Measurements from ENCODE around the gene SLC49A4.

The SLC49A4 gene

DNA sequence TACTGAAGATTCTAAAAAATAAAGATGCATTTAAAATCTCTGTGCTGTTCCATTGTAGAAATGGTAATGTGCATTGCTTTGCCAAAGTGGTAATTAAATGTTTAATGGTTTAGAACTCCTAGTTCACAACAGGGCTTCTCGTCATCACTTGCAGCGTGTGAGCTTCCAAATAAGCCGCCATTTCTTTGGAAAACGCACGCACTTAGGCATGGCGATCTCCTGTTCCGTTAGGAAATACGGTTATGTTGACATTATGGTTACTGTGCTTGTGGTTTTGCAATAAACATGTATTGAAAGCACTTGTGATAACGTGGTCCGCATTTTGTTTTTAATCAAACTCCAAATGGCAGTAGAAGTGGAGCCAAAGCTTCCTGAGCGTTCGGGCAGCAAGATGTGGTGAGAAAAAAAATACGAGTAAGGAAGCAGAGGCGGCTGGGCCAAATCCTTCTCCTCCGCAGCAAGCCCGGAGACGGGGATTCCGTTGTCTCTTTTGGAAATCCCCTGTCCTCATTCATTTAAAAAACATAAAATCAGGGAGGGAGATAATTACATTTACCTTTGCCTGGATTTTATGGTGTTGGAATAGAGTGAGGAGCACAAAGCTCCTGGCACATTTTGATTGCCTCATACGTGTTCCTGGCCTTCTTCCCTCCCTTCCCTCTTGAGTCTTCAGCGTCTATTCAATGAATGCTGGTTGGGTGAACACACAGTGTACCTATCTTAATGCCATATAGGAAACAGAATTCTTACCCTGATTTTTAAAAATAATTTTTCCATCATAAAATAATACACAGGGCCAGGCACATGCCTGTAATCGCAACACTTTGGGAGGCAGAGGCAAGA is 97.5 kb downstream of the SLC49A4 start:
- no peak for TF ChIP-seq CTCF (IDR thresholded peaks at IDR 0.05; ENCODE audit: borderline replicate concordance, control extremely low read depth, extremely low read depth, insufficient read depth, missing control alignments)
- DNase-seq (ENCODE audit: low spot score), result no peak
- in situ Hi-C loops (cut with MboI; ENCODE audit: low sequenced_read_pairs, unreplicated experiment), result no loop called here

DNA sequence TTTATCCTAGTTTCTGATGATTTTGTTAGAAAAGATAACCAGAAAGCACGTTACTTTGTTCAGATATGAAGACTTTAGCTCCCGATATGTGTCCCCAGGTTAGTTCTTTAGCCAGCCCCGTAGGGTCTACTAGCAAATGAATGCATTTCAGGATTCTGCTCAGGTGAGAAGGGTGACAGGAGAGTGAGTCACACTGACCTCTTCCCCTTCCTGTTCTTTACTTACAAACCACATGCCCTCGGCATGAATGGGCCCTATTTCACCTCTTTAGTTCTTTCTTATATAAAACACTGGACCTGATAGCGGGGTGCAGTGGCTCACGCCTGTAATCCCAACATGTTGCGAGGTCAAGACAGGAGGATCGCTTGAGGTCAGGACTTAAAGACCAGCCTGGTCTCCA is 98.4 kb downstream of the SLC49A4 start:
- DNase-seq (ENCODE audit: low spot score), result no peak
- in situ Hi-C loops (cut with MboI; ENCODE audit: low sequenced_read_pairs, unreplicated experiment), result no loop called here
- no peak for TF ChIP-seq CTCF (IDR thresholded peaks at IDR 0.05; ENCODE audit: borderline replicate concordance, control extremely low read depth, extremely low read depth, insufficient read depth, missing control alignments)

DNA sequence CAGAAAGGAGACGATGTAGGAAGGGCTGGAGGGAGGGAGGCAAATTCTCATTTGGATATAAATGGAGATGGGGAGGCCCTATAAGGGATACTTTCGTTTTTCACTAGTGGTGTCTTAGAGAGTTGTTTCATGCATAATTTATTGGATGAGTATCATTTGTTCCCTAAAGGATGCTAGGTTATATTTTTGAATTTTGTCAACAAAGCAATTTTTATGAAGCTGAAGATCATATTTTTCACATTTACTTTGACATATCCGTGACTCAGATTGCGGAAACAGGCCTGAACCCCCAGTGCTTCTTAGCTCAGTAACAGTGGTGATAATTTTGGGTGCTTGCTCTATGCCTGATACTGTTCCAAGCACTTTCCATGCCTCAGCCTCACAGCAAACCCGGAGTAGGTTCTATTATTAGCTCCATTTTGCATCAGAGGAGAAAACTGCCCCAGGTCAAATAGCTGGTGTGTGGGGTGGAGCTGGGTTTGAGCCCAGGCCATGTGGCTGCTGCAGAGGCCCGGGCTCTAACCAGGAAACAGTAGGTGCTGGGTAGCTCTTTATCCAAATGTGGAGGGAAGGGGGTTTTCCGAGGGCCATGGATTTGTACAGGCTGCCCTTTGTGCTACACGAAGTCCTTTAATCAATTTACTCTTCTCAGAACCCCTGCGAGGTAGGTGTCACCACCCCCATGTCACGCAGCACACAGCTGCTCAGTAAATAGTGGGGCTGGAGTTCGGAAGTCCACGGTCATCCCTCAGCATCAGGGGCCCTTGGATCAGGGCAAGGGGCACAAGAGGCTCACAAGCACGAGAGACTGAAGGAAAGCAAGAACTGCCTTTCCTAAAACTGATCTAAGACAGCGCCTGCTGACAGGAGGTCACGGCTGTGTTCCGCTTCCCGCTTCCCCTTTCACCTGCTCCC is 99.1 kb downstream of the SLC49A4 start:
- TF ChIP-seq CTCF (IDR thresholded peaks at IDR 0.05; ENCODE audit: borderline replicate concordance, control extremely low read depth, extremely low read depth, insufficient read depth, missing control alignments), result no peak
- DNase-seq (ENCODE audit: low spot score), result no peak
- in situ Hi-C loops (cut with MboI; ENCODE audit: low sequenced_read_pairs, unreplicated experiment), result no loop called here

DNA sequence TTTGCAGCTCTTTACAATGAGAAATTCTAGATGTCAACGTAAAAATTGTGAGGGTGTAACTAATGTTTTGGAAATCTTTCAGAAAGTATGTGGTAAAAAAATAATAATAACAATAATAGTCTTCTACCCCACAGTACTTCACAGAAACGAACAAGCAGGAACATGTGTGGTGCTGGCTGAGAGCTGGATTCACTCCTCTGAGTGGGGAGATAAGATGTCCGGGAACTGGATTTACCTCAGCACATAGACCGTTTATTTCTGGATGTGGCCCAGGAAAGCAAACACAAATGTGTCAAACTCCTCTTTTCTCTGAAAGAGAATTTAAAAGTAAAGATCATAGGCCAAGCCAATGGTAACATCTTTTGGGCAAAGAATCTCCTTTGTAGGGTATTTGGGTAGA is 103.4 kb downstream of the SLC49A4 start:
- in situ Hi-C loops (cut with MboI; ENCODE audit: low sequenced_read_pairs, unreplicated experiment), result no loop called here
- no peak for TF ChIP-seq CTCF (IDR thresholded peaks at IDR 0.05; ENCODE audit: borderline replicate concordance, control extremely low read depth, extremely low read depth, insufficient read depth, missing control alignments)
- DNase-seq (ENCODE audit: low spot score), result no peak

DNA sequence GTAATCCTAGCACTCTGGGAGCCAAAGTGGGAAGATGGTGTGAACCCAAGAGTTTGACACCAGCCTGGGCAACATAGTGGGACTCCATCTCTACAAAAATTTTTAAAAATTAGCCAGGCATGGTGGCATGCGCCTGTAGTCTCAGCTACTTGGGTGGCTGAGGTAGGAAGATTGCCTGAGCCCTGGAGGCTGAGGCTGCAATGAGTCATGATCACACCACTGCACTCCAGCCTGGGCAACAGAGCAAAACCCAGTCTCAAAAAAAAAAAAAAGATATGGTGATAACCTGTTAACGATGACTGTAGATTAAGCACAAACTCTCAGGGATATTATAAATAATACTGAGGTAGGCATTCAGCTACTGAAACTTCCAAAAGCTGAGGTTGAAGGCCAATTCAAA is 107.5 kb downstream of the SLC49A4 start:
- TF ChIP-seq CTCF (IDR thresholded peaks at IDR 0.05; ENCODE audit: borderline replicate concordance, control extremely low read depth, extremely low read depth, insufficient read depth, missing control alignments), result no peak
- in situ Hi-C loops (cut with MboI; ENCODE audit: low sequenced_read_pairs, unreplicated experiment), result no loop called here
- no peak for DNase-seq (ENCODE audit: low spot score)

GRCh38 chr3:122903171-122903570 is 108.3 kb downstream of the SLC49A4 start:
- in situ Hi-C loops (cut with MboI; ENCODE audit: low sequenced_read_pairs, unreplicated experiment), result no loop called here

More at GRCh38 chr3:122903171-122903570, 108.3 kb downstream of the SLC49A4 start:
- no peak for DNase-seq (ENCODE audit: low spot score)
- TF ChIP-seq CTCF (IDR thresholded peaks at IDR 0.05; ENCODE audit: borderline replicate concordance, control extremely low read depth, extremely low read depth, insufficient read depth, missing control alignments), result no peak

All from GM13976 (cell line).